ENCODE measurements around the gene BRME1. TPM values are rescaled to one million over a fixed set of nuclear protein-coding genes. Genes with fewer than 3 reads are reported as not detected.

The BRME1 gene
- total and polyA plus RNA-seq, 2 of the 13 experiments (the other 11 are each of a cell fraction or from before 2014, with no cell fraction given) = 0.74 to 1.5 TPM

- TF ChIP-seq PREB (CRISPR knock-in tag; IDR thresholded peaks at IDR 0.05) (no peak), ZNF207 (IDR thresholded peaks at IDR 0.05; ENCODE audit: borderline replicate concordance) (no peak), PCBP1 (IDR thresholded peaks at IDR 0.05; ENCODE audit: borderline replicate concordance, low read depth, low read length) (no peak), ZSCAN22 (CRISPR knock-in tag; IDR thresholded peaks at IDR 0.05) (peak; percentile 68; the same call in 1 of the 2 replicates), WIZ (CRISPR knock-in tag; IDR thresholded peaks at IDR 0.05) (no peak), GLMP (CRISPR knock-in tag; IDR thresholded peaks at IDR 0.05; ENCODE audit: borderline replicate concordance) (no peak), FOXA3 (CRISPR knock-in tag; IDR thresholded peaks at IDR 0.05) (peak; percentile 57), ZNF672 (CRISPR knock-in tag; IDR thresholded peaks at IDR 0.05) (no peak), ZNF878 (CRISPR knock-in tag; IDR thresholded peaks at IDR 0.05) (no peak), ZBTB46 (CRISPR knock-in tag; IDR thresholded peaks at IDR 0.05; ENCODE audit: borderline replicate concordance) (no peak), FOXO4 (CRISPR knock-in tag; conservative IDR thresholded peaks at IDR 0.05) (no peak), ZNF546 (CRISPR knock-in tag; conservative IDR thresholded peaks at IDR 0.05) (0 out of 2 replicates have a peak, but pooled peaks have one; percentile 54), HNRNPL (IDR thresholded peaks at IDR 0.05; ENCODE audit: low read depth, low read length) (peak; percentile 62; the same call in 1 of the 2 replicates), ZBTB21 (CRISPR knock-in tag; IDR thresholded peaks at IDR 0.05) (no peak), RBM39 (IDR thresholded peaks at IDR 0.05; ENCODE audit: low read depth, low read length, poor library complexity, severe bottlenecking) (peak; percentile 77), ZNF382 (CRISPR knock-in tag; IDR thresholded peaks at IDR 0.05; ENCODE audit: borderline replicate concordance) (no peak), SP5 (CRISPR knock-in tag; IDR thresholded peaks at IDR 0.05; ENCODE audit: borderline replicate concordance, low read depth) (0 out of 2 replicates have a peak, but pooled peaks have one; percentile 39), ZNF580 (CRISPR knock-in tag; IDR thresholded peaks at IDR 0.05; ENCODE audit: borderline replicate concordance, low read depth) (peak; percentile 43; the same call in 1 of the 2 replicates), RXRB (CRISPR knock-in tag; IDR thresholded peaks at IDR 0.05; ENCODE audit: borderline replicate concordance) (peak; percentile 53; the same call in 1 of the 2 replicates), PBX3 (CRISPR knock-in tag; IDR thresholded peaks at IDR 0.05; ENCODE audit: borderline replicate concordance) (no peak), FLYWCH1 (CRISPR knock-in tag; IDR thresholded peaks at IDR 0.05) (no peak)
Observed at GRCh38 chr19:13880059-13881043, 25.6 kb downstream of the BRME1 start (continued).
